Measurements from ENCODE around the gene CARD19. TPM values are rescaled to one million over a fixed set of nuclear protein-coding genes. Genes with fewer than 3 reads are reported as not detected.

CARD19 gene
- total RNA-seq, 4 donors from 2014 or later = 43.2 to 63.6 (median 54.3) TPM

- WGBS = 10% methylated on average over 2 of the region's 95 CpGs
- Histone ChIP-seq H3K9me3 (peaks cover 6% of the 10 kb centered on the region), H3K27me3 (no peaks in the 10 kb centered on the region), H3K27ac (peak overlapping the region; percentile 97), H3K4me3 (peak overlapping the region; percentile 100), H3K36me3 (no peaks in the 10 kb centered on the region), H3K4me1 (peaks cover 65% of the 10 kb centered on the region)
- DNase-seq (ENCODE audit: low spot score in 2 of 2) = peak; percentile 100
- peak; percentile 69 to 72 for TF ChIP-seq POLR2A (IDR thresholded peaks at IDR 0.05)
- TF ChIP-seq, protein P1, sequence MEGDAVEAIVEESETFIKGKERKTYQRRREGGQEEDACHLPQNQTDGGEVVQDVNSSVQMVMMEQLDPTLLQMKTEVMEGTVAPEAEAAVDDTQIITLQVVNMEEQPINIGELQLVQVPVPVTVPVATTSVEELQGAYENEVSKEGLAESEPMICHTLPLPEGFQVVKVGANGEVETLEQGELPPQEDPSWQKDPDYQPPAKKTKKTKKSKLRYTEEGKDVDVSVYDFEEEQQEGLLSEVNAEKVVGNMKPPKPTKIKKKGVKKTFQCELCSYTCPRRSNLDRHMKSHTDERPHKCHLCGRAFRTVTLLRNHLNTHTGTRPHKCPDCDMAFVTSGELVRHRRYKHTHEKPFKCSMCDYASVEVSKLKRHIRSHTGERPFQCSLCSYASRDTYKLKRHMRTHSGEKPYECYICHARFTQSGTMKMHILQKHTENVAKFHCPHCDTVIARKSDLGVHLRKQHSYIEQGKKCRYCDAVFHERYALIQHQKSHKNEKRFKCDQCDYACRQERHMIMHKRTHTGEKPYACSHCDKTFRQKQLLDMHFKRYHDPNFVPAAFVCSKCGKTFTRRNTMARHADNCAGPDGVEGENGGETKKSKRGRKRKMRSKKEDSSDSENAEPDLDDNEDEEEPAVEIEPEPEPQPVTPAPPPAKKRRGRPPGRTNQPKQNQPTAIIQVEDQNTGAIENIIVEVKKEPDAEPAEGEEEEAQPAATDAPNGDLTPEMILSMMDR (IDR thresholded peaks at IDR 0.05) = no peak
- TF ChIP-seq EP300 (IDR thresholded peaks at IDR 0.05) = no peak
- TF ChIP-seq POLR2AphosphoS5 (IDR thresholded peaks at IDR 0.05) = peak in 1 of 3 donors; percentile 55
These were observed 549 bp upstream of the CARD19 start for GRCh38 chr9:93095205-93096130.

- TF ChIP-seq POLR2AphosphoS5 (IDR thresholded peaks at IDR 0.05) (no peak), POLR2A (IDR thresholded peaks at IDR 0.05) (no peak), EP300 (IDR thresholded peaks at IDR 0.05) (no peak)
- TF ChIP-seq, protein P1 (IDR thresholded peaks at IDR 0.05) = no peak
These were observed 880 bp downstream of the CARD19 start for GRCh38 chr9:93096811-93097382.

GRCh38 chr9:93097511-93098201, 1.6 kb downstream of the CARD19 start:
- H3K9me3 ChIP-seq = no peaks in the 10 kb centered on the region
- peak overlapping the region; percentile 97 for H3K27ac ChIP-seq
- DNase-seq (ENCODE audit: low spot score in 2 of 2) = peak; percentile 71 to 72
- TF ChIP-seq EP300 (IDR thresholded peaks at IDR 0.05) = no peak
- TF ChIP-seq, protein P1 (IDR thresholded peaks at IDR 0.05) = no peak
- no peak for TF ChIP-seq POLR2A (IDR thresholded peaks at IDR 0.05)
- 64% methylated on average over 7 of the region's 11 CpGs for WGBS
- H3K27me3 ChIP-seq = no peaks in the 10 kb centered on the region
- no peaks in the 10 kb centered on the region for H3K36me3 ChIP-seq
- peaks cover 65% of the 10 kb centered on the region for H3K4me1 ChIP-seq
- peak overlapping the region; percentile 100 for H3K4me3 ChIP-seq

More at GRCh38 chr9:93096811-93097382, 880 bp downstream of the CARD19 start:
- H3K36me3 ChIP-seq = no peaks in the 10 kb centered on the region
- H3K27ac ChIP-seq = peak overlapping the region; percentile 97
- no peaks in the 10 kb centered on the region for H3K27me3 ChIP-seq
- peaks cover 65% of the 10 kb centered on the region for H3K4me1 ChIP-seq
- peak overlapping the region; percentile 100 for H3K4me3 ChIP-seq
- WGBS = 20% methylated on average over 6 of the region's 16 CpGs
- DNase-seq (ENCODE audit: low spot score in 2 of 2) = no peak
- H3K9me3 ChIP-seq = no peaks in the 10 kb centered on the region

GRCh38 chr9:93098236-93098946, 2.4 kb downstream of the CARD19 start:
- H3K27me3 ChIP-seq = no peaks in the 10 kb centered on the region
- TF ChIP-seq, protein P1 (IDR thresholded peaks at IDR 0.05) = no peak
- TF ChIP-seq EP300 (IDR thresholded peaks at IDR 0.05) (no peak), POLR2AphosphoS5 (IDR thresholded peaks at IDR 0.05) (peak in 2 of 3 donors; percentile 25 to 68)
- 4% methylated on average over 15 of the region's 15 CpGs for WGBS
- H3K36me3 ChIP-seq = no peaks in the 10 kb centered on the region
- H3K4me3 ChIP-seq = peak overlapping the region; percentile 100
- H3K4me1 ChIP-seq = peaks cover 59% of the 10 kb centered on the region
- peak; percentile 95 for DNase-seq (ENCODE audit: low spot score in 2 of 2)
- H3K9me3 ChIP-seq = no peaks in the 10 kb centered on the region
- peak overlapping the region; percentile 97 for H3K27ac ChIP-seq
